ENCODE results near the gene CMTM7. TPM values are rescaled to one million over a fixed set of nuclear protein-coding genes. Genes with fewer than 3 reads are reported as not detected.

Gene CMTM7
- total RNA-seq, 1 experiment from 2014 or later, result 62.6 TPM

GRCh38 chr3:32411442-32411841, 19.8 kb downstream of the CMTM7 start:
- DNase-seq (ENCODE audit: low read depth, low spot score) (no peak), ATAC-seq (no peak)
- H3K4me2 ChIP-seq (ENCODE audit: low read length), result 0 out of 2 replicates have a peak overlapping the region, but pooled peaks have one; percentile 7
- ChIA-PET RAD21 (ENCODE audit: low non-redundant PET in 1 of 2, low total read pairs in 2 of 2, uncharacterized antibody in 2 of 2, unreplicated experiment in 2 of 2) (no interaction called here), POLR2A (interaction anchor here (1.0 kb wide), 1 partner anchor 20 kb away, joined by 3 read pairs; the partner anchor contains the start of gene CMTM7), CTCF (interaction anchor here (1.2 kb wide), 1 partner anchor 37 kb away, joined by 4 read pairs; no protein-coding TSS in a partner anchor)
- H3K27ac ChIP-seq (ENCODE audit: low read depth, low read length), result no peak overlapping the region
- H3K79me2 ChIP-seq (ENCODE audit: insufficient read depth, low read length), result peaks cover 94% of the 10 kb centered on the region
- no peak for TF ChIP-seq TCF7L2 (IDR thresholded peaks at IDR 0.05; ENCODE audit: borderline replicate concordance, extremely low read depth, insufficient read depth, insufficient read length)
- no peak for TF ChIP-seq FOSL1 (IDR thresholded peaks at IDR 0.05; ENCODE audit: low read depth)
- TF ChIP-seq, protein P1, sequence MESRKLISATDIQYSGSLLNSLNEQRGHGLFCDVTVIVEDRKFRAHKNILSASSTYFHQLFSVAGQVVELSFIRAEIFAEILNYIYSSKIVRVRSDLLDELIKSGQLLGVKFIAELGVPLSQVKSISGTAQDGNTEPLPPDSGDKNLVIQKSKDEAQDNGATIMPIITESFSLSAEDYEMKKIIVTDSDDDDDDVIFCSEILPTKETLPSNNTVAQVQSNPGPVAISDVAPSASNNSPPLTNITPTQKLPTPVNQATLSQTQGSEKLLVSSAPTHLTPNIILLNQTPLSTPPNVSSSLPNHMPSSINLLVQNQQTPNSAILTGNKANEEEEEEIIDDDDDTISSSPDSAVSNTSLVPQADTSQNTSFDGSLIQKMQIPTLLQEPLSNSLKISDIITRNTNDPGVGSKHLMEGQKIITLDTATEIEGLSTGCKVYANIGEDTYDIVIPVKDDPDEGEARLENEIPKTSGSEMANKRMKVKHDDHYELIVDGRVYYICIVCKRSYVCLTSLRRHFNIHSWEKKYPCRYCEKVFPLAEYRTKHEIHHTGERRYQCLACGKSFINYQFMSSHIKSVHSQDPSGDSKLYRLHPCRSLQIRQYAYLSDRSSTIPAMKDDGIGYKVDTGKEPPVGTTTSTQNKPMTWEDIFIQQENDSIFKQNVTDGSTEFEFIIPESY (IDR thresholded peaks at IDR 0.05; ENCODE audit: extremely low read depth, insufficient replicate concordance, low read length), result no peak
- TF ChIP-seq POLR2A (IDR thresholded peaks at IDR 0.05; ENCODE audit: borderline replicate concordance, extremely low read depth, insufficient read depth, insufficient read length), result no peak
- TF ChIP-seq SIN3A (IDR thresholded peaks at IDR 0.05; ENCODE audit: low read depth), result no peak
- TF ChIP-seq, protein P2, sequence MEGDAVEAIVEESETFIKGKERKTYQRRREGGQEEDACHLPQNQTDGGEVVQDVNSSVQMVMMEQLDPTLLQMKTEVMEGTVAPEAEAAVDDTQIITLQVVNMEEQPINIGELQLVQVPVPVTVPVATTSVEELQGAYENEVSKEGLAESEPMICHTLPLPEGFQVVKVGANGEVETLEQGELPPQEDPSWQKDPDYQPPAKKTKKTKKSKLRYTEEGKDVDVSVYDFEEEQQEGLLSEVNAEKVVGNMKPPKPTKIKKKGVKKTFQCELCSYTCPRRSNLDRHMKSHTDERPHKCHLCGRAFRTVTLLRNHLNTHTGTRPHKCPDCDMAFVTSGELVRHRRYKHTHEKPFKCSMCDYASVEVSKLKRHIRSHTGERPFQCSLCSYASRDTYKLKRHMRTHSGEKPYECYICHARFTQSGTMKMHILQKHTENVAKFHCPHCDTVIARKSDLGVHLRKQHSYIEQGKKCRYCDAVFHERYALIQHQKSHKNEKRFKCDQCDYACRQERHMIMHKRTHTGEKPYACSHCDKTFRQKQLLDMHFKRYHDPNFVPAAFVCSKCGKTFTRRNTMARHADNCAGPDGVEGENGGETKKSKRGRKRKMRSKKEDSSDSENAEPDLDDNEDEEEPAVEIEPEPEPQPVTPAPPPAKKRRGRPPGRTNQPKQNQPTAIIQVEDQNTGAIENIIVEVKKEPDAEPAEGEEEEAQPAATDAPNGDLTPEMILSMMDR (IDR thresholded peaks at IDR 0.05 in 2 of 3, conservative IDR thresholded peaks at IDR 0.05 in 1 of 3; ENCODE audit: borderline replicate concordance in 1 of 3, insufficient read depth in 1 of 3, low read depth in 2 of 3, low read length in 2 of 3), result no peak
- TF ChIP-seq ELF1 (IDR thresholded peaks at IDR 0.05; ENCODE audit: borderline replicate concordance, low read depth), result no peak
- TF ChIP-seq SP1 (IDR thresholded peaks at IDR 0.05; ENCODE audit: low read depth), result no peak
- TF ChIP-seq JUND (IDR thresholded peaks at IDR 0.05), result no peak
- TF ChIP-seq SRF (IDR thresholded peaks at IDR 0.05; ENCODE audit: low read depth), result no peak
- TF ChIP-seq EZH2phosphoT487 (IDR thresholded peaks at IDR 0.05; ENCODE audit: borderline replicate concordance), result no peak
- TF ChIP-seq CEBPB (IDR thresholded peaks at IDR 0.05; ENCODE audit: low read depth), result no peak
- TF ChIP-seq POLR2AphosphoS5 (IDR thresholded peaks at IDR 0.05; ENCODE audit: low read depth, low read length), result no peak
- no peak for TF ChIP-seq CBX3 (IDR thresholded peaks at IDR 0.05; ENCODE audit: low read depth)
- no peak overlapping the region for H2AFZ ChIP-seq (ENCODE audit: low read depth, low read length, poor library complexity, severe bottlenecking)
- no peaks in the 10 kb centered on the region for H3K9me3 ChIP-seq (ENCODE audit: control insufficient read depth in 1 of 2, insufficient read depth in 1 of 2, low read depth in 1 of 2, low read length in 2 of 2)
- H3K36me3 ChIP-seq (ENCODE audit: control insufficient read depth in 1 of 2, insufficient read depth in 2 of 2, low read length in 2 of 2), result no peaks in the 10 kb centered on the region
- H4K20me1 ChIP-seq (ENCODE audit: insufficient read depth), result no peaks in the 10 kb centered on the region
- no peaks in the 10 kb centered on the region for H3K27me3 ChIP-seq (ENCODE audit: insufficient read depth, low read length)
- no TSS peak for BruUV-seq (replicated peaks)
- H3K9ac ChIP-seq (ENCODE audit: low read length), result no peak overlapping the region
- H3K9me2 ChIP-seq (ENCODE audit: insufficient read depth), result no peaks in the 10 kb centered on the region
- no peak overlapping the region for H3K4me3 ChIP-seq (replicated peaks in 1 of 2; ENCODE audit: low read depth in 1 of 2, low read length in 2 of 2)
- peaks cover 13 to 69% of the 10 kb centered on the region in 2 experiments for H3K4me1 ChIP-seq (ENCODE audit: control insufficient read depth in 1 of 2, insufficient read depth in 2 of 2, low read length in 2 of 2)
- intact Hi-C loops (cut with micrococcal nuclease), result no loop called here

Measured in HCT116 (cell line).